HEK293T (cell line): ENCODE data around the gene GJB2.

Experiments
- BHLHE40 ChIP-seq: fragments of 450-650 bp; IDR thresholded peaks from 2 replicates; pipeline ENCODE4 v1.6.1; 2016; ENCODE audit warnings: mild to moderate bottlenecking, moderate library complexity, borderline replicate concordance
- CTBP1 ChIP-seq: fragments of 450-650 bp; IDR thresholded peaks from 2 replicates; pipeline ENCODE4 v1.6.1; 2016; ENCODE audit warnings: borderline replicate concordance
- ELF4 ChIP-seq: fragments of 450-650 bp; IDR thresholded peaks from 2 replicates; pipeline ENCODE4 v1.6.1; 2017; ENCODE audit warnings: antibody characterized with exemption
- FOXA1 ChIP-seq: fragments of 450-650 bp; IDR thresholded peaks from 2 replicates; pipeline ENCODE4 v1.6.1; 2016; ENCODE audit warnings: mild to moderate bottlenecking
- FOXK2 ChIP-seq: fragments of 450-650 bp; IDR thresholded peaks from 2 replicates; pipeline ENCODE4 v1.6.1; 2016; ENCODE audit warnings: mild to moderate bottlenecking
- FOXM1 ChIP-seq: fragments of 450-650 bp; IDR thresholded peaks from 2 replicates; pipeline ENCODE4 v1.6.1; 2017; ENCODE audit warnings: mild to moderate bottlenecking, borderline replicate concordance
- NFRKB ChIP-seq: fragments of 450-650 bp; IDR thresholded peaks from 2 replicates; pipeline ENCODE4 v1.6.1; 2016; ENCODE audit warnings: mild to moderate bottlenecking, moderate library complexity
- SP1 ChIP-seq: fragments of 450-650 bp; IDR thresholded peaks from 2 replicates; pipeline ENCODE4 v1.6.1; 2017
- SUZ12 ChIP-seq: fragments of 450-650 bp; IDR thresholded peaks from 2 replicates; pipeline ENCODE4 v1.6.1; 2016; ENCODE audit warnings: mild to moderate bottlenecking
- TARDBP ChIP-seq: fragments of 450-650 bp; IDR thresholded peaks from 2 replicates; pipeline ENCODE4 v1.6.1; 2016
- ZNF384 ChIP-seq: fragments of 450-650 bp; IDR thresholded peaks from 2 replicates; pipeline ENCODE4 v1.6.1; 2016
- TF ChIP-seq, protein P1 (sequence below): fragments of 450-650 bp; IDR thresholded peaks from 2 replicates; pipeline ENCODE4 v1.6.1; 2016

DNA sequence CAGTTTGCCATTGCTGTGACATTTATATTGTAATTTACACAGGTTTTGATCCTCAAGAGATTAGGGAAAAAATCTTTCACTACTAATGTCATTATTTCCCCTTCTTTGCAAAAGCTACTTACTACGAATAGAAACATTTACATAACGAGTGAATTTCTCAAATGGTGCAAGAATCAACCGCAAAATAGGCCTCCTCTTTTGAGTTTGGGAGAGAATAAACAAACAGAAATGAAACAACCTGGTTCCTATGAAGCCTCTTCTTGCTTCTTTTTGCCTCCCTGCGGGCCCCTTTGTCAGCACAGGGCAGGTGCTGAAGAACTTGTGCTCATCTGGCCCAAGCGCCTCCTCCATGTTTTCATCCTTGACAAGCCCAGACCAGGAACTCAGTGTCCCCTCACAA lies 21.8 kb downstream of the GJB2 start:
- no peak for TF ChIP-seq BHLHE40
- no peak for TF ChIP-seq CTBP1
- TF ChIP-seq TARDBP: no peak
- TF ChIP-seq, protein P1, sequence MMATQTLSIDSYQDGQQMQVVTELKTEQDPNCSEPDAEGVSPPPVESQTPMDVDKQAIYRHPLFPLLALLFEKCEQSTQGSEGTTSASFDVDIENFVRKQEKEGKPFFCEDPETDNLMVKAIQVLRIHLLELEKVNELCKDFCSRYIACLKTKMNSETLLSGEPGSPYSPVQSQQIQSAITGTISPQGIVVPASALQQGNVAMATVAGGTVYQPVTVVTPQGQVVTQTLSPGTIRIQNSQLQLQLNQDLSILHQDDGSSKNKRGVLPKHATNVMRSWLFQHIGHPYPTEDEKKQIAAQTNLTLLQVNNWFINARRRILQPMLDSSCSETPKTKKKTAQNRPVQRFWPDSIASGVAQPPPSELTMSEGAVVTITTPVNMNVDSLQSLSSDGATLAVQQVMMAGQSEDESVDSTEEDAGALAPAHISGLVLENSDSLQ: no peak
- TF ChIP-seq ELF4: no peak
- no peak for TF ChIP-seq FOXM1
- TF ChIP-seq NFRKB: no peak
- no peak for TF ChIP-seq SUZ12
- no peak for TF ChIP-seq SP1
- no peak for TF ChIP-seq FOXA1
- TF ChIP-seq FOXK2: no peak
- no peak for TF ChIP-seq ZNF384
